Panc1 (cell line): Measurements from ENCODE around the gene JAZF1.

Source experiments
- POLR2AphosphoS5 ChIP-seq: IDR thresholded peaks from 2 replicates; pipeline ENCODE4 v1.6.1; 2012; ENCODE audit warnings: mild to moderate bottlenecking, low read depth, low read length, moderate library complexity
- REST ChIP-seq, 2 experiments: IDR thresholded peaks; 2 replicates each; pipeline ENCODE4 v1.6.1; 2011 to 2012; ENCODE audit warnings: low read depth in 2 of 2, control low read depth in 1 of 2, low read length in 1 of 2, mild to moderate bottlenecking in 1 of 2, moderate library complexity in 1 of 2; ENCODE audit not compliant: insufficient read depth in 1 of 2
- SIN3A ChIP-seq: IDR thresholded peaks from 2 replicates; pipeline ENCODE4 v1.6.1; 2012; ENCODE audit warnings: low read depth, mild to moderate bottlenecking, low read length, moderate library complexity, borderline replicate concordance; ENCODE audit not compliant: insufficient read depth
- TF ChIP-seq, protein P1 (sequence below): fragments of 450-650 bp; IDR thresholded peaks from 2 replicates; pipeline ENCODE4 v1.5.1; 2017; ENCODE audit warnings: mild to moderate bottlenecking

DNA sequence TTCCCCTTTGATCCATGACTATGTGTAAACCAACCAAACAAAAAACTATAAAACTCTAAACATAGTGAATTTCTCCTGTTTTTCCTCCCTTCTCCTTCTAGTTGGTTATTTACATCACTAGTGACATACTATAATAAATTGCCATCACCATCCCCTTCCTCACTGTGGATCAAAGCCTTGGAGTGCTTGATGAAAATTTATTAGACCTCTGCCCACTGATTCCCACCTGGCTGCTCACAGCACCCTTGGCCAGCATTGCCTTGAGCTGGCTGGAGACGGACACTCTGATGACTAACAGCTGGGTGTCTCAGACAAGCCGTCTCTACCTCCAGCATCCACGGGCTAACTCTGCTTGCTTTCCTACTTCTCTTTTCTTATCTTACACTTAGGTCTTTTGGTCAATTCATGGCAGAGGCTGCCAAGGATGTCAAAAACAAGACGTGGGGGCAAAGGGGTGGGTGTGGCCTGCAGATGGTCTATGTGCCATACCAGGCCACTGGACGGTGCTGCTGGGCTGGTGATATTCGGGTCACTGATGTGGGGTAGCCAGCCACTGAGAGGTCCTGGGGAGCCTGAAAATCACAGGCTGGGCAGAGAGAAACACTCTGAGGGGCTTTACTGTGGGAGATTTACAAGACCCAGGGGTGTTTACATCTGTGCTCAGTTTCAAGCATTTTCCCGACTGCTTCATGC is 232.9 kb downstream of the JAZF1 start:
- TF ChIP-seq, protein P1, sequence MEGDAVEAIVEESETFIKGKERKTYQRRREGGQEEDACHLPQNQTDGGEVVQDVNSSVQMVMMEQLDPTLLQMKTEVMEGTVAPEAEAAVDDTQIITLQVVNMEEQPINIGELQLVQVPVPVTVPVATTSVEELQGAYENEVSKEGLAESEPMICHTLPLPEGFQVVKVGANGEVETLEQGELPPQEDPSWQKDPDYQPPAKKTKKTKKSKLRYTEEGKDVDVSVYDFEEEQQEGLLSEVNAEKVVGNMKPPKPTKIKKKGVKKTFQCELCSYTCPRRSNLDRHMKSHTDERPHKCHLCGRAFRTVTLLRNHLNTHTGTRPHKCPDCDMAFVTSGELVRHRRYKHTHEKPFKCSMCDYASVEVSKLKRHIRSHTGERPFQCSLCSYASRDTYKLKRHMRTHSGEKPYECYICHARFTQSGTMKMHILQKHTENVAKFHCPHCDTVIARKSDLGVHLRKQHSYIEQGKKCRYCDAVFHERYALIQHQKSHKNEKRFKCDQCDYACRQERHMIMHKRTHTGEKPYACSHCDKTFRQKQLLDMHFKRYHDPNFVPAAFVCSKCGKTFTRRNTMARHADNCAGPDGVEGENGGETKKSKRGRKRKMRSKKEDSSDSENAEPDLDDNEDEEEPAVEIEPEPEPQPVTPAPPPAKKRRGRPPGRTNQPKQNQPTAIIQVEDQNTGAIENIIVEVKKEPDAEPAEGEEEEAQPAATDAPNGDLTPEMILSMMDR = no peak
- TF ChIP-seq POLR2AphosphoS5 = no peak
- no peak for TF ChIP-seq REST (IDR thresholded peaks at IDR 0.05; ENCODE audit: insufficient read depth in 1 of 2, low read depth in 2 of 2, low read length in 1 of 2)
- no peak for TF ChIP-seq SIN3A
